DLD1 (cell line): ENCODE measurements around the gene SENP6.
"Not testable (repeated sequence)": the region's sequence is repeated elsewhere in the genome, so short reads cannot be mapped to it uniquely, and the experiment has no call there.

Experiments
- in situ Hi-C: cut with HindIII; loops from 2 replicates; pipeline ENCODE4 v1.10.0; 2017; ENCODE audit warnings: low sequenced_read_pairs

Gene SENP6

DNA sequence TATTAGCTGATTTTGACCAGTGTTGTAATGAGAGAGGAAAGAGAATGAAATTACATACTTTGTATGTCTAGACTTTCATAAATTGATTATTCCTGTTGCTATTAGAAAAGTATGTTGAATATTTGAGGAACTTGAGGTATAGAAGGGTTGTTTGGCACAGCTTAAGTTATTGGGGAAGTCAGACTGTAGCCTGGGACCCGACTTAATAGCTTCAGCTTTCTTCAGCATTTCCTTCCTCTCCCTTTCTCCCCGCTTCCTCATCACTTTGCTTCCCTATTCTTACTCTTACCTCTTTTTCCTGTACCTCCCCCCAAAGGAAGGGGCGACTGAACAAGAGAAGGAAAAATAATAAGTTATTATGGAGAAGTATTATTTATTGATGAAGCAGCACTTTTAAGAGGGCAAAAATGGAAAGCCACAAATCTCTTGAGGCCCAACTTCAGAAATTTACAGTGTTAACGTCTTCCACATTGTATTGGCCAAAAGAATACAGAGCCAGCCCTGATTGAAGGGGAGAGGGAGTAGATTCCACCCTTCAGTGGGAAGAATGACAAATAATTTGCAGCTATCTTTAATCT, 7.4 kb downstream of the SENP6 start:
- in situ Hi-C loops = no loop called here

DNA sequence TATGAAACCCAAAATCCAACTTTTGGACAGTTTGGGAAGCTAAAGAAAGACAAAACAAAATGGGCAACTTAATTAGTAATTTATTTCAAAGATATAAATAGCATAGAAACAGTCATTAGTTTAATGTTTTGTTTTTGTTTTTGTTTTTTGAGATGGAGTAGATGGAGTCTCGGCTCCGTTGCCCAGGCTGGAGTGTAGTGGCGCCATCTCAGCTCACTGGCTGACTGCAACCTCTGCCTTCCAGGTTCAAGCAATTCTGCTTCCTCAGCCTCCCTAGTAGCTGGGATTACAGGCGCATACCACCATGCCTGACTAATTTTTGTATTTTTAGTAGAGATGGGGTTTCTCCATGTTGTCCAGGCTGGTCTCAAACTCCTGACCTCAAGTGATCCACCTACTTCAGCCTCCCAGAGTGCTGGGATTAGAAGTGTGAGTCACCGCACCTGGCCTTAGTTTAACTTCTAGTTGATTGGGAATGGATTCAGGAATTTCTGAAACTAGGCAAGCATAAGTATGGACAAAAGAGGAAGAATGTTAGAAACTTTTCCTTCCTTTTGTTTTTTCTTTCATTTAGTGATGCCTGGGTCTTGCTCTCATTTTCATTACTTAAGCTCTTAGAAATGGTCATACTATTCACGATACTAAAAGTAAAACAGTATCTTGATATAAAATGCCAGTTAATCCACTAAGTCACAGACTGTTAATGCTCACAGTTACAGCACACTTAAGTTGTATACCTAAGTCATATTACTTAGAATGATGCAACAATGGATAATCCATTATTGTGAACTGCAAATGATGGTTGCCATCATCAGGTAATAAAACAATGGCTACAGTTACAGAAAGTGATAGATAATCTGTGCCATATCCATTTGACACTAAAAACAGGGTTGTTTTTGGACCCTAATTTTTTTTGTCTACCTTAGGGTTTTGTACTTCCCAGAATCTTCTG, 8.2 kb downstream of the SENP6 start:
- in situ Hi-C loops = no loop called here

DNA sequence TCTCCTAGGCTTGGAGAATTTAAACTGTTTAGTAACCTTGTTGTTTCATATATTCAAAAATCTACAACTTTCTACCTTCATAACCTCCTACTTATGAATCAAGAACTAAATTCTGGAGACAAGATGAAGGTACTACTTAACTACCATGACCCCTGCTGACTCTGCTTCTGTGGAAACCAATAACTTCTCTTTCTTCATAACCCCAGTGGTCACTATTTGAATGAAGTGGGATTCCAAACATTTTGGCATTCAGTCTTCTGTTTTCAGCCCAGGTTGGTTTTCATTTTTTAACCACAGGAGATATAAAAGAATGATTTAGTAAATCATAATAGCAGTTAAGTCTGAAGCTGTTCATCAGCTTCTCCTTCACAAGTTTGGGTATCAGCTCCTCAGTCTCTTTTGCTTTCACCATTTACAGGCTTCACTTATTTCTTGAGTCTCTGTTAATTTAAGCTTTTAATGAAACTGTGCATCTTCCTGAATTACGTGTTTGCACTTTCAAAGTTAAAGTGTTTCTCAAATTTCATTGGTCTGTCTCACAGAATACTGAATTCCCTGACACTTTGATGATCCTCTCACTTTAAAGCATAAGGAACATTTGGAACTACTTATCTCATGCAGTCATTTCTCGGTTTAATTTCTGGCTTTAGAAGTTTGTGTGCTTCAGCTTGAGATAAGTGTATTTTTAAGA, 9.5 kb downstream of the SENP6 start:
- in situ Hi-C loops = no loop called here

DNA sequence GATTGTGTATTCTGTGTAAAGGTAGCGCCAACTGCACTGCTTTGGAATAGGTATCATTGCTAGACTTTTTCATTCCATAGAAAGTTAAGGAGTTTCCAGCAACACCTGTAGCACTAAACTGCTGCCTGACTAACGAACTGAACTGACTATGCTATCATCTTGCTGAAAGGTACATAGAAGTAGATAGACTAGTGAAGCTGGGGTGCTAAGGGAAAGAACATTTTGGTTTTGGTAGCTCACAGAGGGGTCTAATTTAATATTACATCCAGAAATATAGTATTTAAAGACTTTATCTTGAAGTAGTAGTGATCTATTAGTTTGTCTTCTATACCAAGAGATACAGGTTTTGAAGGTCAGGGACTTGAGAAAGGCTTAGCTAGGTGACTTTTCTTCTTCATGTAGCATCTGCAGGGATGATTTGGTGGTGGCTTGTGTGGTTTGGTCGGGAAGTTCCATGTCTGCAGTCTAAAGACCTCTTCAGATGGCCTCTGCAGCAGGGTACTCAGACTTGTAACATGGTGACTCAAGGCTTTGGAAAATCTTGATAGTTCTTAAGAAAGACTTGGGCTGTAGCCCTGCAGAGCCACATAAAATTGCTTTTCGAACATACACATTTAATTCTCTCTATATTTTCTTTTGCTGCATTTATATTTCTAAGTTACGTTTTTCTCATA, 10.2 kb downstream of the SENP6 start:
- in situ Hi-C loops = no loop called here

DNA sequence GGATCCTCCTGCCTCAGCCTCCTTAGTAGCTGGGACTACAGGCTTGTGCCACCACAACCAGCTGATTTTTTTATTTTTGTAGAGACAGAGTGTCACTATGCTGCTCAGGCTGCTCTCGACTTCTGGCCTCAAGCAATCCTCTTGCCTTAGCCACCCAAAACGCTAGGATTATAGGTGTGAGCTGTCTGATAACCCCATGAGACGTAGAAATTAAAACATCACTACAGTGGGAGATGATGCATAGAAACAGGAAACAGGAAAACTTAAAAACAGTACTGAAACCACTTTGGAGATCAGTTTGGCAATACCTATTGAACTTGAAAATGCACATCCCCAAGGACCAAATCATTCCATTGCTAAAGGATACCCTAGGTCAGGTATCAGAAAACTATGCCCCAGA, 10.8 kb downstream of the SENP6 start:
- in situ Hi-C loops = no loop called here

DNA sequence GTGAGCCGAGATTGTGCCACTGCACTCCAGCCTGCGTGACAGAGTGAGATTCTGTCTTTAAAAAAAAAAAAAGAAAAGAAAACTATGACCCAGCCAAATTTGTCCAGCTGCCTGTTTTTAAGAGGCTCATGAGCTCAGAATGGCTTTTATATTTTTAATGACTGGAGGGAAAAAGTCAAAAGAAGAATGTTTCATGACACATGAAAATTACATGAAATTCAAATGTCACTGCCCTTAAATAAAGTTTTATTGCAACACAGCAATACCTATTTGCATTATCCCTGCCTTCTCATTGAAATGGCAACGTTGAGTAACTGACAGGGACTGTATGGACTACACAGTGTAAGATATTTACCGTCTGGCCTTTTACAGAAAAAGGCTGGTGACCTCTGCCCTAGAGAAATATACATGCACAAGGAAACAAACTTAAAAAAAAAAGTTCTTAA, 11.4 kb downstream of the SENP6 start:
- in situ Hi-C loops = no loop called here

DNA sequence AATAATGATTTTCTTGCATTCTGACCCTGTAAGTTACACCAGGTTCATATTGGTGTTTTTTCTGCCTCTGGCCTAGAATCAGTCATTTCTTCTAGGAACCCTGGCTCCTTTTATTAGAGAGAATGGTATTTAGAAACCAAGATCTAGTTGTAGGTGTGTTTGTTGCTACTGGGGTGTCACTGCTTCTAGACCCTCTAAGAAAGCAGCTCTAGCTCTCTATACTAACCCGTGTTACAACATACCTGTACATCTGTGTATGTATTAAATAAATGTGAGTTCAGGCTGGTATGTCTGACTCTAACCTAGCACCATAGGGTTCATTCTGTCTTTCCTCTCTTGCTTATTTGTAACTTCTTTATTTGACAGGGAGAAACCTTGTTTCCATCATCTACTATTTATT, 16.8 kb downstream of the SENP6 start:
- in situ Hi-C loops = no loop called here

DNA sequence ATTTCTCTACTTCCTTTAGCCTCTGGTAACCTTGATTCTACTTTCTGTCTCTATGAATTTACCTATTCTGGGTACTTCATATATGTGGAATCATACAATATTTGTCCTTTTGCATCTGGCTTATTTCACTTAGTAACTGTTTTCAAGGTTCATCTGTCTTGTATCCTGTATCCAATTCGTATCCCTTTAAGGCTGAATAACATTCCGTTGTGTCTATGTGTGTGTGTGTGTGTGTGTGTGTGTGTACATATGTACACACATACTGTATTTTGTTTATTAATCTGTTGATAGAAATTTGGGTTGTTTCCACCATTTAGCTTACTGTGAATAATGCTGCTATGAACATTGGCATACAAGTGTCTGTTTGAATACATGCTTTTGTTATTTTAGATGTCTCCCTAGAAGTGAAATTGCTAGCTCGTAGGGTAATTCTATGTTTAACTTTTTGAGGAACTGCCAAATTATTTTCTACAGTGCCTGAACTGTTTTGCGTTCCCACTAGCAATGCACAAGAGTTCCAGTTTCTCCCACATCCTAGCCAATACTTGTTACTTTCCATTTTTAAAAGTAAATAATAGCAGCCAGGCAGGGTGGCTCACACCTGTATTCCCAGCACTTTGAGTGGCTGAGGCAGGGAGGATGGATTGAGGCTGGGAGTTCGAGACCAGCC, 17.7 kb downstream of the SENP6 start:
- in situ Hi-C loops = no loop called here

DNA sequence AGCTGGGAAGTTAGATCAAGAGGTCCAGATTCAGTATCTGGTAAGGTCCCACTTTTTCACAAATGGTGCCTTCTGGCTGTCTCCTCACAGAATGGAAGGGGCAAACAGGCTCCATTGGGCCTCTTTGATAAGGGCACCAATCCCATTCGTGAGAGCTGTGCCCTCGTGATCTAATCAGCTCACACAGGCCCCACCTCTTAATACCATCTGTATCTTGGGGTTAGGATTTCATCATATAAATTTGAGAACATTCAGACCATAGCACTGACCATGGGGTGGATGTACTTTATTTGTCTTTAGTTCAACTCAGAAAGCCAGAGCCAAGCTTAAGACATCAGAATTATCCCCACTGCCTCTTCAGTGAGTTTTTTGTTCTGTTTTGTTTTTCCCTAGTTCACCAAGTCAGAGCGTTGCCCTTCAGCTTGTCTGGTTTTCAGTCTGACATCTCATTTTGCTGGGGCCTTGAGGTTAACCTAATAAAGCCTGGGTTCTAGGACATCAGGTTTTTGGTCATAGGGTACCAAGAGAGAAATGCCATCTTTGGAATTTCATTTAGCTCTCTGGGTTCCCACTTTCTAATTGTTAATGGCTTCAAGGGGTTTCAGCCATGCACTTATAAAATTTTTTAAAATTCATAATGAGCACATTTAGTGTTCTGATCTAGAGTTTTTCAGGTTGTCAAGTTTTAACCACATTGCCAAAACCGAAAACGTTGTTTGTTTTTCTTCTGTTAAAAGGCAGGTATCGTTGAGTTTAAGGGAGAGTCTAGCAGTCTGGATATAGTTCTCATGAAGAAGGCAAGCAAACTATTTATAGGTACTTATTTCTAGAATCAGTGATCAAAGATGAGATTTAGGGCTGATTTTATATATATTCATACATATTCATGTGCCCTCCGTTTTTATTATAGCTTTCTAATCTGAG, 19.0 kb downstream of the SENP6 start:
- in situ Hi-C loops = no loop called here

DNA sequence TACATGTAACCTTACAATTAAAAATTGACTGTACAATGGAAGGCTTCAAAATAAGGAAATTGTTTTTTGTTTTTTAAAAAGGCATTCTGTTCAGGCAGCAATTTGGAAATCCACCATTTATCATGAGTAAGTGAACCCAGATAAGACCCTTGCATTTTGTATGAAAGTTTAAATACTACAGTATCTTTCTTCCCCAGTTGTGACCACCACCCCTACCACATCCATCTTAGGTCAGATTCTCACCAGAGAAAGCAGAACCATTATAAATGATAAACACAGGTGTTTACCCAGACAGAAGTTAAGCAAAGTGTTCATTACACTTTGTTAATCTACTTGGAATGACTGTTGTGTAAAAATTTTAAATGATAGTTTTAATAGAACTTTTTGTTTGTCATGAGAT, 20.2 kb downstream of the SENP6 start:
- in situ Hi-C loops = no loop called here

DNA sequence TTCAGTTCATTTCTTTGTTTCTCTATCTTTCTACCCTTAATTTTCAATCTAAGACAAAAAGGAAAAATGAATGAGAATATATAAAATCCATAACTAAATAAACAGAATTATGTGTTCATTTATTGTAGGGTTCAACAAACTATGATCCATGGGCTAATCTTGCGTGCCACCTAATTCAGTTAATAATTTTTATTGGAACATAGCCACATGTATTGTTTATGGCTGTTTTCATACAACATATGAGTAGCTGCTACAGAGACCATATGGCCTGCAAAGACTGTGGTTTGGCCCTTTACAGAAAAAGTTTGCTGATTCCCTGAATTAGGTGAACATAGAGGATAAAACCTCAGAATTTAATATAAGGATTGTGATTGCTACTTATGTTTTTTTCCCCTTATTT, 21.8 kb downstream of the SENP6 start:
- in situ Hi-C loops = no loop called here

DNA sequence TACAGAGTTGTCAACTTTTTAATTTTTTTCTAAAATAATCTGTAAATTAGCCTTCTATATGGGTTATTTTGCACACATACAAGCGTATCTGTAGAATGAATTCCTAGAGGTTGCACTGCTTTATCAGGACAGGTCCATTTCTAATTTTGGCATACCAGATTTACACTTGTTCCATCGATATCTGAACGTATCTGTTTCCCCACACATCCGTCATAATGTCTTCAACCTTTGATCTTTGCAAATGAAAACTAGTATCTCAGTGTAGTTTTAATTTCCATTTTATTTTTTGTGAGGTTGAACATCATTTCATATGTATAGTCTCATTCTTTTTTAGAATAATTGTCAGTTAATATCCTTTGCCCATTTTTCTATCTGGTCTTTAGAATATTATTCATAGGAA, 22.7 kb downstream of the SENP6 start:
- in situ Hi-C loops = no loop called here

DNA sequence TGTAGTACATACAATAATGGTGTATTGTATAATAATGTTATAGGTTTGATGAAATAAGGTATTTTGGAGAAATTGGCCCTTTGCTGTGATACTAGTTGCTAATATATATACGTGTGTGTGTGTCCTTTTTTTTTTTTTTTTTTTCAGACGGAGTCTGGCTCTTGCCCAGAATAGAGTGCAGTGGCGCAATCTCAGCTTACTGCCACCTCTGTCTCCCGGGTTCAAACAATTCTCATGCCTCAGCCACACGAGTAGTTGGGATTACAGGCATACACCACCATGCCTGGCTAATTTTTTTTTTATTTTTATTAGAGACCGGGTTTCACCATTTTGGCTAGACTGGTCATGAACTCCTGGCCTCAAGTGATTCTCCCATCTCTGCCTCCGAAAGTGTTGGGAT, 23.3 kb downstream of the SENP6 start:
- in situ Hi-C loops = no loop called here

DNA sequence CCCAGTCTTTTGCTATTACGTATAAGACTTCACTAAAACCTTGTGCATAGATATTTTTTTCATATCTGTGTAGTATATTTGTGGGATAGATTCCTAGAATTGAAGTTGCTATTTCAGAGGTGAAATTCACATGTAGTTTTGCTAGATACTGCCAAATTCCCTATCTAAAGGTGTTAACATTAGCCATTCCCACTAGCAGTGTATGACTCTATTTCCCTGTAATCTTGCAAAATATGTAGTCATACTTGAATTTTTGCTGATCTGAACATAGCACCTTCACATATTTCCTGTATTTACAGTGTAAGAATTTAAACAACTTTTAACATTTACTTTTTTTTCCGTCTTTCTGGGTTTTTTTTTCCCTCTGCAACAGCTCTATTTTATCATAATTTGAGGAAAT, 24.9 kb downstream of the SENP6 start:
- in situ Hi-C loops = no loop called here

DNA sequence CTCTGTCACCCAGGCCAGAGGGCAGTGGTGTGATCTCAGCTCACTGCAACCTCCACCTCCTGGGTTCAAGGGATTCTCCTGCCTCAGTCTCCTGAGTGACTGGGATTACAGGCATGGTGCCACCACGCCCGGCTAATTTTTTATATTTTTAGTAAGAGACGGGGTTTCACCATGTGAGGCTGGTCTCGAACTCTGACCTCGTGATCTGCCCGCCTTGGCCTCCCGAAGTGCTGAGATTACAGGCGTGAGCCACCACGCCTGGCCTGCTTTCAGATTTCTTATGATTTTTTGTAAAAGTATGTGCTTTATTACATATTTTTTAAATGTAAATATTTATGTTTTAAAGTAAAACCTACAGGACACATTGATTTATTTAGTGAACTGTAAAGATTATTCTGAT, 26.0 kb downstream of the SENP6 start:
- in situ Hi-C loops = not testable (repeated sequence)

DNA sequence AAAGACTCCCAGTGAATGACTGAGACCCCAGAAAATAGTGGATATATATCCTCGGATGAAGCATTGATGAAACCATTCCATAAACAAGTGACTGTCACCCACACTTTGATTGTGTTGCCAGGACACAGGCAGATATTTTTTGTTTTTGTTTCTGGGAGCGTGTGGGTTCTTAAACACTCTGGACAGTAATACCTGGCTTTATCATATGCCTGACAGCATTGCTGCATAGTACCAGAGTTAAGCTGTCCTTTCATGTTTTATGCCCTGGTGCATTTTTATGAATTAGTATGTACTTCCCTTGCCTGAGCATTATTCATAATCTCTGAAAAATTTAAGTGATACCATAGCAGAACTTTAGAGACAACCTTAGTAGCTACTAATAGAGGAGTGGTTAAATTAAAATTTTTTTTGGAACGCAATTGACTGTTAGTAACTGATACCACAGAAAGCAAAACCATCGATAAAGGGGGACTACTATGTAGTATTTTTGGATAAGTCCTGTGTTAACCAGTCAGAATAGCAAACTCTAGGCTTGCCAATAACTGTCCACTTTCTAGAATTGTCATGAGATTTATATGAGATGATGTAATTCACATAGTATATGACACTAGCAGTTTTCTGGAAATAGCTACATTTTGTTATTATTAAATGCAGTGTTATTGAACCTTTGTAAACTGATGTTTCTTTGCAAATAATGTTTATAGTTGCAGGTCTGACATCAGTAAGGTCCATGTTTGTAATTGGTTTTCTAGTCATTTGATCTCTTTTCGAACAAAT, 30.4 kb downstream of the SENP6 start:
- in situ Hi-C loops = no loop called here

DNA sequence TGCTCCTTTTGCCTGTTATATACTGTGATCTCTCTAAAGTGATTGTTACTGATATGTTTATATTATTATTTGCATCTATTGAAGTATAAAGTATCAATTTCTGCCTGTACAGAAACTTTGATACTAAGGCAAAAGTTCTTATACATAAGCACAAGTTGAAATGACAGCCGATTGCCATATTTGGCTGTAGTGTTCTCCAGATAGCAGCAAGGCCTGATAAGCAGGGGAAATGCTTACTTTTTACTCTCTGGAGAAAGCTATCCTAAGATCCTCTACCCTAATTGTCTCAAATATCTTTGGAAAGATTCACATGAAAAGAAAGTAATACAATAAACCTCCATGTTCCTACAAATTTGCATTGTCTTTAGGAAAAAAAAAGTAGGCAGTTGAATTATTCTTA, 31.4 kb downstream of the SENP6 start:
- in situ Hi-C loops = no loop called here

DNA sequence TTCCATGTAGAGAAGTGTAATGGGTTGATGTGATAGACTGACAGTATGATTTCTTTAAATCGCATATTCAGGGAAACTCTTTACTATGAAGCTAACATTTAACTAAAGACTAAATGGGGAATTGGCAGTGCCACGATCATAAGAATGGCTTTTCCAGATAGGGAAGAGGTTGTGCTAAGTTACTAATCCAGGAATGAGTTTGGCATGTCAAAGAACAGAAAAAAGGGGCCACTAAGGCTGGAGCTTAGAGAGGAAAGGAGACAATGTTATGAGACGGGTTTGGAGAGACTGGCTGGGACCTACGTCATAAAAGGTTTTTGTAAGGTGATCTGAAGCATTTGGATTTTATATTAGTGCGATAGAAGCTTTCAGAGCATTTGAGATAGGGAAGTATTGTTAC, 40.6 kb downstream of the SENP6 start:
- in situ Hi-C loops = no loop called here

DNA sequence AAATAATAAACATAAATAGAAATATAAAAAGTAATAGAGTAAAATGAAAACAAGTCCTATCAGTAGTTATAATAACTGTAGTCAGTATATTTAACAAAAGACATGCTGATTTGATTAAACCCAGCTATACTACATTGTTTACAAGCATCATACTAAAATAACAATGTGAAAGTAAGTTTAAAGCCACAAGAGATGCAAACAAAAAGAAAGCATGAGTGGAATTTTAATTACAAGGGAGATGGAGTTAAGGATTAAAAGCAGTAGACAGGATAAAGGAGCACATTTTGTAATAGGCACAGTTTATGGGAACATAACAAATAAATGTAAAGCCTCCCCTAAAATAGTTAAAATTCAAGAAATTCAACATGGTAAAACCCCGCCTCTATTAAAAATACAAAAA, 41.5 kb downstream of the SENP6 start:
- in situ Hi-C loops = no loop called here
